K562 (cell line): ENCODE measurements around the gene CDC14A. TPM values are rescaled to one million over a fixed set of nuclear protein-coding genes. Genes with fewer than 3 reads are reported as not detected.
A peak's percentile ranks its signal among the peaks of the same experiment; 100 is the strongest.

Experiments
- ATAC-seq: fragments of 200-7000 bp; cut with Tn5 transposase; 3 replicates; pipeline ENCODE4 v1.9.1; 2020; ENCODE audit warnings: moderate library complexity
- BruUV-seq: library from RNA; stranded (reverse); fragments of 400-500 nt; replicated peaks from 2 replicates; lab custom pipeline; 2021; lab: Mats Ljungman, UMichigan
- CTCF ChIA-PET: fragments of 300-600 bp; formaldehyde crosslinking; extraction: SDS; loops from one replicate; lab custom pipeline; 2021; ENCODE audit warnings: low intra/inter-chr PET ratio; lab: Yijun Ruan, JAX
- POLR2A ChIA-PET: fragments of 300-600, 350-650 bp; sonication (Branson Sonifier 250); formaldehyde crosslinking; extraction: SDS; loops from one replicate; lab custom pipeline; 2021; ENCODE audit warnings: antibody characterized with exemption, inconsistent platforms; lab: Yijun Ruan, JAX
- DNase-seq, 4 experiments: peaks; one replicate each; pipeline versions ENCODE4 v3.0.0 to v3.0.0-alpha.2; 2011 to 2018; ENCODE audit warnings: low spot score in 3 of 4, mixed read lengths in 3 of 4; ENCODE audit errors: extremely low read depth in 1 of 4
- FAIRE-seq: peaks from 2 replicates; lab custom pipeline; 2011; peaks lifted over from hg19 to GRCh38; lab: Jason Lieb, UNC
- H2AFZ ChIP-seq: 2 replicates; pipeline ENCODE4 v1.6.0; 2011; ENCODE audit warnings: low read depth, low read length, control low read depth, inconsistent platforms
- H3K27ac ChIP-seq: fragments of 200-600 bp; 3 replicates; pipeline ENCODE4 v1.8.0; 2011; ENCODE audit warnings: low read depth, mild to moderate bottlenecking, control low read depth, inconsistent platforms, low read length, moderate library complexity, mixed read lengths; ENCODE audit errors: extremely low read depth
- H3K27me3 ChIP-seq, 2 experiments: fragments of 300-600 bp in 1 of 2; 2 replicates in 1 of 2; 3 replicates in 1 of 2; pipeline versions ENCODE4 v1.6.0 to v1.8.0; 2011; ENCODE audit warnings: inconsistent platforms in 2 of 2, low read length in 2 of 2, mild to moderate bottlenecking in 1 of 2, mixed read lengths in 1 of 2, moderate library complexity in 1 of 2; ENCODE audit not compliant: control insufficient read depth in 2 of 2, insufficient read depth in 2 of 2
- H3K36me3 ChIP-seq: fragments of 300-600 bp; 3 replicates; pipeline ENCODE4 v1.8.0; 2011; ENCODE audit warnings: mild to moderate bottlenecking, low read length, inconsistent platforms; ENCODE audit not compliant: control insufficient read depth, insufficient read depth
- H3K4me1 ChIP-seq, 2 experiments: fragments of 200-600 bp in 1 of 2; replicated peaks in 1 of 2; 2 replicates in 1 of 2; 3 replicates in 1 of 2; pipeline versions ENCODE4 v1.5.1 to v1.8.0; 2011; ENCODE audit warnings: inconsistent platforms in 2 of 2, low read length in 2 of 2, mild to moderate bottlenecking in 1 of 2, mixed read lengths in 1 of 2, moderate library complexity in 1 of 2; ENCODE audit not compliant: control insufficient read depth in 2 of 2, insufficient read depth in 2 of 2
- H3K4me2 ChIP-seq: 2 replicates; pipeline ENCODE4 v1.6.1; 2011; ENCODE audit warnings: low read length, control low read depth, inconsistent platforms, mixed read lengths; ENCODE audit not compliant: insufficient read depth
- H3K4me3 ChIP-seq: fragments of 200-600 bp; sonication (generic), shearing (Covaris generic); 2 replicates; pipeline ENCODE4 v1.5.1; 2016; ENCODE audit warnings: control low read depth, inconsistent platforms
- H3K79me2 ChIP-seq: fragments of 200-600 bp; 3 replicates; pipeline ENCODE4 v1.8.0; 2011; ENCODE audit warnings: low read length, inconsistent platforms; ENCODE audit not compliant: control insufficient read depth, insufficient read depth
- H3K9ac ChIP-seq, 2 experiments: 2 replicates each; pipeline versions ENCODE4 v1.6.0 to v1.6.1; 2011; ENCODE audit warnings: low read depth in 2 of 2, low read length in 2 of 2, control low read depth in 1 of 2, inconsistent platforms in 1 of 2, mild to moderate bottlenecking in 1 of 2, mixed read lengths in 1 of 2; ENCODE audit not compliant: insufficient read depth in 1 of 2
- H3K9me1 ChIP-seq: one replicate; pipeline ENCODE4 v1.6.0; 2011; ENCODE audit warnings: inconsistent platforms, mild to moderate bottlenecking, low read length, moderate library complexity; ENCODE audit not compliant: control insufficient read depth, insufficient read depth
- H3K9me3 ChIP-seq: replicated peaks from 2 replicates; pipeline ENCODE4 v1.5.1; 2011; ENCODE audit warnings: low read depth, low read length, inconsistent platforms; ENCODE audit not compliant: control insufficient read depth, insufficient read depth
- H4K20me1 ChIP-seq: replicated peaks from 2 replicates; pipeline ENCODE4 v1.6.1; 2011; ENCODE audit warnings: low read length, inconsistent platforms, mixed read lengths; ENCODE audit not compliant: control insufficient read depth, insufficient read depth
- C11orf30 ChIP-seq: fragments of 450-650 bp; IDR thresholded peaks from 2 replicates; pipeline ENCODE4 v1.6.1; 2016; ENCODE audit warnings: low read depth, mild to moderate bottlenecking
- ERF ChIP-seq: fragments of 450-650 bp; formaldehyde crosslinking; IDR thresholded peaks from 2 replicates; pipeline ENCODE4 v1.4.0; 2020; ENCODE audit warnings: mild to moderate bottlenecking, mixed read lengths
- HBP1 ChIP-seq: fragments of 450-650 bp; formaldehyde crosslinking; IDR thresholded peaks from 2 replicates; pipeline ENCODE4 v1.4.0; 2022; ENCODE audit warnings: missing genetic modification characterization
- MAFK ChIP-seq: IDR thresholded peaks from 2 replicates; pipeline ENCODE4 v1.6.1; 2011; ENCODE audit warnings: low read length, improper control_type of control experiment
- PREB ChIP-seq: sonication (generic); formaldehyde crosslinking; IDR thresholded peaks from 2 replicates; pipeline ENCODE4 v1.8.1; 2023; ENCODE audit warnings: mild to moderate bottlenecking, missing genetic modification reagents
- RBM15 ChIP-seq: fragments of 200-400 bp; formaldehyde crosslinking; IDR thresholded peaks from 2 replicates; pipeline ENCODE4 v1.6.1; 2018; ENCODE audit warnings: mild to moderate bottlenecking, low read length, moderate library complexity; ENCODE audit not compliant: insufficient read depth
- TSC22D4 ChIP-seq: fragments of 450-650 bp; IDR thresholded peaks from 2 replicates; pipeline ENCODE4 v1.6.1; 2016; ENCODE audit warnings: missing genetic modification characterization, missing biosample characterization, control low read depth
- ZNF316 ChIP-seq: fragments of 450-650 bp; IDR thresholded peaks from 2 replicates; pipeline ENCODE4 v1.6.1; 2016
- ZNF398 ChIP-seq: fragments of 250-450 bp; sonication (Bioruptor Pico); IDR thresholded peaks from 2 replicates; pipeline ENCODE4 v1.8.0; 2021; ENCODE audit warnings: moderate library complexity, mild to moderate bottlenecking, inconsistent platforms
- ZNF407 ChIP-seq: fragments of 450-650 bp; IDR thresholded peaks from 2 replicates; pipeline ENCODE4 v1.6.1; 2016; ENCODE audit warnings: low read depth
- WGBS: fragments of 100-300 bp; shearing (Covaris generic); methylation state at CpG from one replicate; pipeline ENCODE4 v1.1.6; 2016; ENCODE audit warnings: low coverage, mixed read lengths; ENCODE audit not compliant: insufficient coverage; ENCODE audit errors: missing lambda C conversion rate; 5-methylcytosine and 5-hydroxymethylcytosine counted together
- in situ Hi-C: fragments of 300-500 bp; cut with MboI; formaldehyde crosslinking; loops from 4 replicates; pipeline ENCODE4 v1.15.0; 2018; ENCODE audit warnings: inconsistent platforms, mixed read lengths
- intact Hi-C: fragments of 100-400 bp; cut with micrococcal nuclease; formaldehyde crosslinking; loops from 2 replicates; pipeline ENCODE4 v1.14.2; 2022
- polyA plus RNA-seq, 8 experiments: library from polyadenylated mRNA; depleted of rRNA in 4 of 8; stranded (reverse) in 5 of 8; unstranded in 3 of 8; fragments of >200 nt; fragmentation: Nextera tagmentation in 2 of 8; fragmentation: Illumina TruSeq in 1 of 8; extraction: Ambion mirVana in 2 of 8; extraction: Trizol in 1 of 8; gene quantifications; 2 replicates each; pipeline versions ENCODE4 v1.2.1 to v1.2.3, GENCODE V29; 2011 to 2014; ENCODE audit warnings: inconsistent platforms in 1 of 8, missing spikeins in 1 of 8
- total RNA-seq, 7 experiments: library from RNA; depleted of rRNA in 6 of 7; stranded (reverse); fragments of >200 nt in 6 of 7; fragmentation: Illumina TruSeq in 2 of 7; extraction: Trizol in 2 of 7; gene quantifications; 2 replicates each; pipeline versions ENCODE4 v1.2.1 to v1.2.3, GENCODE V29; 2011 to 2021; ENCODE audit warnings: low replicate concordance in 1 of 7

CDC14A gene
- total and polyA plus RNA-seq, 9 of the 15 experiments (the other 6 are each of a cell fraction or from before 2014, with no cell fraction given) = 17.0 to 74.3 (median 33.4) TPM

GRCh38 chr1:100438375-100438774, 86.1 kb downstream of the CDC14A start:
- Histone ChIP-seq H4K20me1 (0 out of 2 replicates have a peak, but pooled peaks cover 3% of the 10 kb centered on the region), H3K27me3 (no peaks in the 10 kb centered on the region), H3K27ac (peak overlapping the region; percentile 49; the same call in 1 of the 3 replicates), H3K4me2 (no peak overlapping the region), H2AFZ (no peak overlapping the region), H3K79me2 (peaks cover 63% of the 10 kb centered on the region), H3K9me1 (no peaks in the 10 kb centered on the region), H3K9ac (no peak overlapping the region), H3K4me1 (peaks cover 4 to 50% of the 10 kb centered on the region in 2 experiments), H3K36me3 (peaks cover 53% of the 10 kb centered on the region), H3K4me3 (no peak overlapping the region), H3K9me3 (no peaks in the 10 kb centered on the region)
- intact Hi-C loops (no loop called here), in situ Hi-C loops (no loop called here)
- ATAC-seq (no peak), FAIRE-seq (no peak), DNase-seq (no peak)
- ChIA-PET CTCF (no interaction called here), POLR2A (interaction anchor here (0.8 kb wide), 1 partner anchor 19 kb away, joined by 3 read pairs; no protein-coding TSS in a partner anchor)
- WGBS = 69% methylated on average over 1 of the region's 1 CpG
- no TSS peak for BruUV-seq
- TF ChIP-seq ZNF407 = no peak
- peak; percentile 72 for TF ChIP-seq C11orf30
- no peak for TF ChIP-seq HBP1 (CRISPR knock-in tag)
- no peak for TF ChIP-seq PREB (CRISPR knock-in tag)
- no peak for TF ChIP-seq RBM15
- TF ChIP-seq TSC22D4 (tag) = no peak
- no peak for TF ChIP-seq ERF (CRISPR knock-in tag)
- no peak for TF ChIP-seq ZNF398
- peak; percentile 24; the same call in 1 of the 2 replicates for TF ChIP-seq MAFK
- peak; percentile 84 for TF ChIP-seq ZNF316
